ENCODE measurements around the gene ARMC5. TPM values are rescaled to one million over a fixed set of nuclear protein-coding genes. Genes with fewer than 3 reads are reported as not detected.

The ARMC5 gene
- total and polyA plus RNA-seq, 8 donors = 2.6 to 29.8 (median 11.3) TPM; not detected in 1

- intact Hi-C loops (cut with DNase I; ENCODE audit: low total_unique reads) = no loop called here
- 88 to 93% (median 91%) methylated on average over 5 of the region's 5 CpGs for WGBS, 5 donors
- Histone ChIP-seq H3K27ac (no peak overlapping the region), H3K4me3 (no peak overlapping the region), H3K9me3 (peaks cover 0 to 5% (median 2%) of the 10 kb centered on the region in 4 donors), H3K27me3 (peaks cover 0 to 33% (median 2%) of the 10 kb centered on the region in 3 donors), H3K4me1 (no peaks in the 10 kb centered on the region), H3K36me3 (no peaks in the 10 kb centered on the region)
- DNase-seq = no peak
- TF ChIP-seq, protein P1, sequence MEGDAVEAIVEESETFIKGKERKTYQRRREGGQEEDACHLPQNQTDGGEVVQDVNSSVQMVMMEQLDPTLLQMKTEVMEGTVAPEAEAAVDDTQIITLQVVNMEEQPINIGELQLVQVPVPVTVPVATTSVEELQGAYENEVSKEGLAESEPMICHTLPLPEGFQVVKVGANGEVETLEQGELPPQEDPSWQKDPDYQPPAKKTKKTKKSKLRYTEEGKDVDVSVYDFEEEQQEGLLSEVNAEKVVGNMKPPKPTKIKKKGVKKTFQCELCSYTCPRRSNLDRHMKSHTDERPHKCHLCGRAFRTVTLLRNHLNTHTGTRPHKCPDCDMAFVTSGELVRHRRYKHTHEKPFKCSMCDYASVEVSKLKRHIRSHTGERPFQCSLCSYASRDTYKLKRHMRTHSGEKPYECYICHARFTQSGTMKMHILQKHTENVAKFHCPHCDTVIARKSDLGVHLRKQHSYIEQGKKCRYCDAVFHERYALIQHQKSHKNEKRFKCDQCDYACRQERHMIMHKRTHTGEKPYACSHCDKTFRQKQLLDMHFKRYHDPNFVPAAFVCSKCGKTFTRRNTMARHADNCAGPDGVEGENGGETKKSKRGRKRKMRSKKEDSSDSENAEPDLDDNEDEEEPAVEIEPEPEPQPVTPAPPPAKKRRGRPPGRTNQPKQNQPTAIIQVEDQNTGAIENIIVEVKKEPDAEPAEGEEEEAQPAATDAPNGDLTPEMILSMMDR (IDR thresholded peaks at IDR 0.05) = no peak
- TF ChIP-seq POLR2AphosphoS5 (IDR thresholded peaks at IDR 0.05) (no peak), POLR2A (IDR thresholded peaks at IDR 0.05) (no peak), EP300 (IDR thresholded peaks at IDR 0.05) (no peak)
These were observed 41.4 kb upstream of the ARMC5 start for GRCh38 chr16:31417916-31418315.

GRCh38 chr16:31420037-31420436 lies 39.3 kb upstream of the ARMC5 start:
- H3K27ac ChIP-seq = no peak overlapping the region

GRCh38 chr16:31421587-31421986 lies 37.7 kb upstream of the ARMC5 start:
- H3K4me3 ChIP-seq = no peak overlapping the region
- peaks cover 0 to 40% (median 2%) of the 10 kb centered on the region in 3 donors for H3K27me3 ChIP-seq
- H3K4me1 ChIP-seq = no peaks in the 10 kb centered on the region
- no peak overlapping the region for H3K27ac ChIP-seq
- 55 to 62% (median 60%) methylated on average over 6 of the region's 6 CpGs for WGBS, 5 donors
- TF ChIP-seq EP300 (IDR thresholded peaks at IDR 0.05) = no peak
- no peak for TF ChIP-seq POLR2A (IDR thresholded peaks at IDR 0.05)
- TF ChIP-seq, protein P1 (IDR thresholded peaks at IDR 0.05) = no peak
- no peak for TF ChIP-seq POLR2AphosphoS5 (IDR thresholded peaks at IDR 0.05)
- H3K9me3 ChIP-seq = peaks cover 0 to 5% (median 2%) of the 10 kb centered on the region in 4 donors
- DNase-seq = no peak
- intact Hi-C loops (cut with DNase I; ENCODE audit: low total_unique reads) = no loop called here
- H3K36me3 ChIP-seq = no peaks in the 10 kb centered on the region

More at GRCh38 chr16:31420037-31420436, 39.3 kb upstream of the ARMC5 start:
- peaks cover 0 to 40% (median 2%) of the 10 kb centered on the region in 3 donors for H3K27me3 ChIP-seq
- WGBS, 5 donors = 65 to 82% (median 74%) methylated on average over 3 of the region's 3 CpGs
- DNase-seq = no peak
- intact Hi-C loops (cut with DNase I; ENCODE audit: low total_unique reads) = no loop called here
- no peaks in the 10 kb centered on the region for H3K4me1 ChIP-seq
- no peaks in the 10 kb centered on the region for H3K36me3 ChIP-seq
- TF ChIP-seq EP300 (IDR thresholded peaks at IDR 0.05) (no peak), POLR2AphosphoS5 (IDR thresholded peaks at IDR 0.05) (no peak), POLR2A (IDR thresholded peaks at IDR 0.05) (no peak)
- TF ChIP-seq, protein P1 (IDR thresholded peaks at IDR 0.05) = no peak
- peaks cover 0 to 5% (median 2%) of the 10 kb centered on the region in 4 donors for H3K9me3 ChIP-seq
- no peak overlapping the region for H3K4me3 ChIP-seq

DNA sequence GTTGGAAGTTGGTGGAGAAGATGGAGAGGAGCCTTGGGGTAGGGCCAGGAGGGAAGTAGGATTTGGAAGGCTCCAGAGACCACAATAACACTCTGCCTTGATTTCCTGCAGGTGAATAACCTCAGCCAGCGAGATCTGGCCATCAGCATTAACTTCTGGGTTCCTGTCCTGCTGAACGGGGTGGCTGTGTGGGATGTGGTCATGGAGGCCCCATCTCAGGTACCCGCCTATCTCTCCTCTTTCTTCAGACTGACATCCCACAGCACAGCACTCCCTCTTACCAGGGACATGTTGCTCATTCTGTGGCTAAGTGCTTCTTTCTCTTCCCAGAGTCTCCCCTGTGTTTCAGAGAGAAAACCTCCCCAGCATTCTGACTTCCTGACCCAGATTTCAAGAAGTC lies 36.1 kb upstream of the ARMC5 start:
- WGBS, 5 donors = 58 to 83% (median 77%) methylated on average over 3 of the region's 3 CpGs
- Histone ChIP-seq H3K27ac (no peak overlapping the region), H3K27me3 (peaks cover 0 to 35% (median 6%) of the 10 kb centered on the region in 3 donors), H3K4me3 (no peak overlapping the region), H3K36me3 (no peaks in the 10 kb centered on the region), H3K4me1 (peaks cover 0 to 11% (median 9%) of the 10 kb centered on the region in 4 donors), H3K9me3 (no peaks in the 10 kb centered on the region)
- no peak for DNase-seq
- TF ChIP-seq, protein P1 (IDR thresholded peaks at IDR 0.05) = no peak
- TF ChIP-seq EP300 (IDR thresholded peaks at IDR 0.05) (no peak), POLR2A (IDR thresholded peaks at IDR 0.05) (no peak), POLR2AphosphoS5 (IDR thresholded peaks at IDR 0.05) (no peak)
- intact Hi-C loops (cut with DNase I; ENCODE audit: low total_unique reads) = no loop called here

All from stomach (tissue), 9 donors.